Astrocyte (in vitro differentiated cells and primary cell): ENCODE measurements around the gene GRIA1. TPM values are rescaled to one million over a fixed set of nuclear protein-coding genes. Genes with fewer than 3 reads are reported as not detected.

Source experiments
- DNase-seq: peaks from one replicate; pipeline ENCODE4 v3.0.0-alpha.2; 2010; ENCODE audit warnings: low read depth
- FAIRE-seq: peaks from 2 replicates; lab custom pipeline; 2011; peaks lifted over from hg19 to GRCh38; lab: Jason Lieb, UNC
- H2AFZ ChIP-seq: 2 replicates; pipeline ENCODE4 v1.6.0; 2012; ENCODE audit warnings: low read depth, low read length, inconsistent platforms
- H3K27ac ChIP-seq: 2 replicates; pipeline ENCODE4 v1.5.1; 2011; ENCODE audit warnings: low read depth, low read length, inconsistent platforms
- H3K27me3 ChIP-seq: 2 replicates; pipeline ENCODE4 v1.6.0; 2011; ENCODE audit warnings: low read length, inconsistent platforms; ENCODE audit not compliant: insufficient read depth
- H3K36me3 ChIP-seq: 2 replicates; pipeline ENCODE4 v1.5.1; 2011; ENCODE audit warnings: low read length, inconsistent platforms; ENCODE audit not compliant: insufficient read depth
- H3K4me1 ChIP-seq: 2 replicates; pipeline ENCODE4 v1.5.1; 2011; ENCODE audit warnings: low read length, inconsistent platforms; ENCODE audit not compliant: insufficient read depth
- H3K4me2 ChIP-seq: 2 replicates; pipeline ENCODE4 v1.6.0; 2012; ENCODE audit warnings: low read length, inconsistent platforms
- H3K4me3 ChIP-seq: 2 replicates; pipeline ENCODE4 v1.5.1; 2011; ENCODE audit warnings: low read depth, mild to moderate bottlenecking, low read length, inconsistent platforms; ENCODE audit not compliant: insufficient read depth
- H3K79me2 ChIP-seq: 2 replicates; pipeline ENCODE4 v1.6.0; 2012; ENCODE audit warnings: mild to moderate bottlenecking, low read length, inconsistent platforms; ENCODE audit not compliant: insufficient read depth
- H3K9ac ChIP-seq: 2 replicates; pipeline ENCODE4 v1.6.0; 2012; ENCODE audit warnings: mild to moderate bottlenecking, low read length, inconsistent platforms
- H3K9me3 ChIP-seq: 2 replicates; pipeline ENCODE4 v1.5.1; 2012; ENCODE audit warnings: low read depth, mild to moderate bottlenecking, low read length, inconsistent platforms; ENCODE audit not compliant: insufficient read depth
- H4K20me1 ChIP-seq: 2 replicates; pipeline ENCODE4 v1.6.0; 2012; ENCODE audit warnings: low read length, inconsistent platforms; ENCODE audit not compliant: insufficient read depth
- H3K27ac Mint-ChIP-seq: one replicate; pipeline ENCODE4 v1.8.0; 2021; ENCODE audit warnings: mild to moderate bottlenecking, mixed read lengths; ENCODE audit not compliant: unreplicated experiment
- H3K27me3 Mint-ChIP-seq: one replicate; pipeline ENCODE4 v1.8.0; 2021; ENCODE audit warnings: low read depth, mixed read lengths; ENCODE audit not compliant: unreplicated experiment
- H3K36me3 Mint-ChIP-seq: one replicate; pipeline ENCODE4 v1.8.0; 2021; ENCODE audit warnings: low read depth, mixed read lengths; ENCODE audit not compliant: unreplicated experiment
- H3K4me1 Mint-ChIP-seq: one replicate; pipeline ENCODE4 v1.8.0; 2021; ENCODE audit warnings: low read depth, mixed read lengths; ENCODE audit not compliant: unreplicated experiment
- H3K4me3 Mint-ChIP-seq: one replicate; pipeline ENCODE4 v1.8.0; 2021; ENCODE audit warnings: mild to moderate bottlenecking, moderate library complexity, mixed read lengths; ENCODE audit not compliant: unreplicated experiment
- H3K9me3 Mint-ChIP-seq: one replicate; pipeline ENCODE4 v1.8.0; 2021; ENCODE audit warnings: mild to moderate bottlenecking, mixed read lengths; ENCODE audit not compliant: unreplicated experiment
- EZH2 ChIP-seq: IDR thresholded peaks from 2 replicates; pipeline ENCODE4 v1.6.1; 2012; ENCODE audit warnings: mild to moderate bottlenecking, low read length, inconsistent platforms; ENCODE audit not compliant: insufficient read depth
- total RNA-seq: library from RNA; stranded (reverse); gene quantifications from 2 replicates; pipeline ENCODE4 v1.2.1, GENCODE V29; 2021
- TF ChIP-seq, protein P1 (sequence below): IDR thresholded peaks from 2 replicates; pipeline ENCODE4 v1.5.1; 2011; ENCODE audit warnings: low read depth, mild to moderate bottlenecking, inconsistent platforms, low read length, moderate library complexity; ENCODE audit not compliant: insufficient read depth

The GRIA1 gene
- total RNA-seq, 1 donor from 2014 or later = 5.4 TPM

DNA sequence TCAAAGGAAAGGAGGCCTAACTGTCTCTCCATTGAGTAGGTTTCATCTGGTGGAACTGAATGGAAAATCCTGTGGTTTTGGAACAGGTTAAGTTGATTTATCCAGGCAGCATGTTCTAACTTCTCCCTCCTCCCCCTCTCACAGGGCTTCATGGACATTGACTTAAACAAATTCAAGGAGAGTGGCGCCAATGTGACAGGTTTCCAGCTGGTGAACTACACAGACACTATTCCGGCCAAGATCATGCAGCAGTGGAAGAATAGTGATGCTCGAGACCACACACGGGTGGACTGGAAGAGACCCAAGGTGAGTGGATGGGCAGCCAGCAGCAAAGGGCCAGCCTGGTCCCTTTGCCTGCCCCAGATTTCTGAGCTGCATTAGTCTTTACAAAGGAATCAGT, 183.9 kb downstream of the GRIA1 start:
- Mint-ChIP-seq H3K4me3 (no peak overlapping the region), H3K4me1 (peaks cover 12% of the 10 kb centered on the region), H3K27me3 (peaks cover 12% of the 10 kb centered on the region), H3K27ac (no peak overlapping the region), H3K36me3 (peaks cover 2% of the 10 kb centered on the region), H3K9me3 (peaks cover 4% of the 10 kb centered on the region)
- Histone ChIP-seq H3K9me3 (no peaks in the 10 kb centered on the region), H3K27me3 (no peaks in the 10 kb centered on the region), H3K79me2 (no peaks in the 10 kb centered on the region), H3K4me3 (no peak overlapping the region), H3K36me3 (no peaks in the 10 kb centered on the region), H2AFZ (no peak overlapping the region), H4K20me1 (no peaks in the 10 kb centered on the region), H3K4me2 (no peak overlapping the region), H3K4me1 (peaks cover 3% of the 10 kb centered on the region), H3K9ac (no peak overlapping the region), H3K27ac (no peak overlapping the region)
- FAIRE-seq (no peak), DNase-seq (no peak)
- TF ChIP-seq EZH2 = no peak
- TF ChIP-seq, protein P1, sequence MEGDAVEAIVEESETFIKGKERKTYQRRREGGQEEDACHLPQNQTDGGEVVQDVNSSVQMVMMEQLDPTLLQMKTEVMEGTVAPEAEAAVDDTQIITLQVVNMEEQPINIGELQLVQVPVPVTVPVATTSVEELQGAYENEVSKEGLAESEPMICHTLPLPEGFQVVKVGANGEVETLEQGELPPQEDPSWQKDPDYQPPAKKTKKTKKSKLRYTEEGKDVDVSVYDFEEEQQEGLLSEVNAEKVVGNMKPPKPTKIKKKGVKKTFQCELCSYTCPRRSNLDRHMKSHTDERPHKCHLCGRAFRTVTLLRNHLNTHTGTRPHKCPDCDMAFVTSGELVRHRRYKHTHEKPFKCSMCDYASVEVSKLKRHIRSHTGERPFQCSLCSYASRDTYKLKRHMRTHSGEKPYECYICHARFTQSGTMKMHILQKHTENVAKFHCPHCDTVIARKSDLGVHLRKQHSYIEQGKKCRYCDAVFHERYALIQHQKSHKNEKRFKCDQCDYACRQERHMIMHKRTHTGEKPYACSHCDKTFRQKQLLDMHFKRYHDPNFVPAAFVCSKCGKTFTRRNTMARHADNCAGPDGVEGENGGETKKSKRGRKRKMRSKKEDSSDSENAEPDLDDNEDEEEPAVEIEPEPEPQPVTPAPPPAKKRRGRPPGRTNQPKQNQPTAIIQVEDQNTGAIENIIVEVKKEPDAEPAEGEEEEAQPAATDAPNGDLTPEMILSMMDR = no peak

DNA sequence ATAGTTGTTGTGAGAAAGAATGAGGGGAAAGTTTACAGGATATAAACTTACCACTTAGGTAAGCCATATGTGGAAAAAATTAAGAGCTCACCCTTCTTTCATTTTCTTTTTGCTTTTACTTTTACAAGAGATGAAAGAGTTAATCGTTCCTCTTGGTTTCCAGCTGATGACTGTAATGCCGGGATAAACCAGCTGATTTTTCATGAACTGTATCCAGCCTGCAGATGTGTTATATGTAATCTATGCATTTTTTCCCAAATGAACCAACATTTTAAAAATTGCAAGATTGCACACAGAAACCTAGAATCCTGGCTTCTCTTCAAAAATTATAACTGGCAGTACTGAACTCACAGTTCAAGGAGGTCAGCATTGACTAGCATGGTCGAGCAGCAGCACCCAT, 185.9 kb downstream of the GRIA1 start:
- H3K27ac Mint-ChIP-seq = no peak overlapping the region
- FAIRE-seq = no peak
- H3K4me3 Mint-ChIP-seq = no peak overlapping the region

DNA sequence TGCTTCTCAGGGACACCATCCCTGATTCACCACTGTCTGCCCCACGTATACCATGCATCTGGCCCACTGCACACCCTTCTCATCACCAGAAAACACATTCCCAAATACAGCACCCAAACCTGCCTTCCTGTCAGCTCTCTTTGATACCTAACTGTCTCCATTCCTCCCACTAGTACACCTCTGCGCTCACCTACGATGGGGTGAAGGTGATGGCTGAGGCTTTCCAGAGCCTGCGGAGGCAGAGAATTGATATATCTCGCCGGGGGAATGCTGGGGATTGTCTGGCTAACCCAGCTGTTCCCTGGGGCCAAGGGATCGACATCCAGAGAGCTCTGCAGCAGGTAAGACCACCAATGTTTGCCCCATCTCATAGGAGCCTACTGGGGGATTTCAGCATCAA, 186.4 kb downstream of the GRIA1 start:
- Histone ChIP-seq H3K27ac (no peak overlapping the region), H3K9me3 (no peaks in the 10 kb centered on the region), H4K20me1 (no peaks in the 10 kb centered on the region), H2AFZ (no peak overlapping the region), H3K4me1 (peaks cover 3% of the 10 kb centered on the region), H3K4me3 (no peak overlapping the region), H3K9ac (no peak overlapping the region), H3K79me2 (no peaks in the 10 kb centered on the region), H3K36me3 (no peaks in the 10 kb centered on the region), H3K4me2 (no peak overlapping the region), H3K27me3 (no peaks in the 10 kb centered on the region)
- Mint-ChIP-seq H3K27ac (no peak overlapping the region), H3K36me3 (peaks cover 5% of the 10 kb centered on the region), H3K4me1 (peaks cover 4% of the 10 kb centered on the region), H3K9me3 (peaks cover 4% of the 10 kb centered on the region), H3K4me3 (no peak overlapping the region), H3K27me3 (peaks cover 12% of the 10 kb centered on the region)
- FAIRE-seq (no peak), DNase-seq (no peak)
- TF ChIP-seq, protein P1 = no peak
- TF ChIP-seq EZH2 = no peak

More for the DNA sequence above, 185.9 kb downstream of the GRIA1 start:
- H3K4me3 ChIP-seq = no peak overlapping the region
- Mint-ChIP-seq H3K36me3 (peaks cover 4% of the 10 kb centered on the region), H3K9me3 (peaks cover 4% of the 10 kb centered on the region), H3K4me1 (peaks cover 4% of the 10 kb centered on the region), H3K27me3 (peaks cover 12% of the 10 kb centered on the region)
- no peaks in the 10 kb centered on the region for H3K79me2 ChIP-seq
- H3K9me3 ChIP-seq = no peaks in the 10 kb centered on the region
- TF ChIP-seq EZH2 = no peak
- TF ChIP-seq, protein P1 = no peak
- H3K4me1 ChIP-seq = peaks cover 3% of the 10 kb centered on the region
- no peak overlapping the region for H3K4me2 ChIP-seq
- H3K27me3 ChIP-seq = no peaks in the 10 kb centered on the region
- no peak overlapping the region for H3K27ac ChIP-seq
- H3K36me3 ChIP-seq = no peaks in the 10 kb centered on the region
- H3K9ac ChIP-seq = no peak overlapping the region
- no peak for DNase-seq
- H4K20me1 ChIP-seq = no peaks in the 10 kb centered on the region
- no peak overlapping the region for H2AFZ ChIP-seq
